Measurements from ENCODE around the gene ELN. TPM values are rescaled to one million over a fixed set of nuclear protein-coding genes. Genes with fewer than 3 reads are reported as not detected.

Gene ELN
- 6.5 and 19.7 TPM in 2 replicates for total RNA-seq

GRCh38 chr7:74027683-74028320, at the start of gene ELN:
Gene ELN (plus strand): TSS chr7:74028173. CDS start chr7:74028188, 15 bp downstream.

GRCh38 chr7:74083117-74083876, 55.3 kb downstream of the ELN start, which contains the start of gene LIMK1:
Gene LIMK1 (plus strand): TSS chr7:74083804. CDS start chr7:74083991, 187 bp downstream.

Other genes with a start within 250 kb of the ELN start
- 0.32 and 0.43 TPM in 2 replicates for gene CLDN4, start 197.2 kb upstream of the ELN start, total RNA-seq
- gene METTL27, start 185.7 kb upstream of the ELN start, total RNA-seq: 8.3 and 11.8 TPM in 2 replicates
- 0.16 TPM in 1 of 2 replicates, not detected in the other for gene TMEM270, start 167.0 kb upstream of the ELN start, total RNA-seq
- 37.7 and 38.8 TPM in 2 replicates for gene LIMK1, start 55.6 kb downstream of the ELN start, total RNA-seq
- 331 and 583 TPM in 2 replicates for gene EIF4H, start 146.2 kb downstream of the ELN start, total RNA-seq
- gene LAT2, start 181.8 kb downstream of the ELN start, total RNA-seq: 0.17 and 0.32 TPM in 2 replicates
- 9.5 and 11.2 TPM in 2 replicates for gene RFC2, start 226.2 kb downstream of the ELN start, total RNA-seq

Data from bronchial smooth muscle cell (primary cell).